NCI-H1417 treated with DMSO at 0.1 percent for 48 hours (cell line): ENCODE measurements around the gene SMIM22.
"Not testable (repeated sequence)": the region's sequence is repeated elsewhere in the genome, so short reads cannot be mapped to it uniquely, and the experiment has no call there.

Experiments
- DNase-seq: peaks from one replicate; lab custom pipeline; 2025; lab: John Stamatoyannopoulos, UW

The SMIM22 gene

DNA sequence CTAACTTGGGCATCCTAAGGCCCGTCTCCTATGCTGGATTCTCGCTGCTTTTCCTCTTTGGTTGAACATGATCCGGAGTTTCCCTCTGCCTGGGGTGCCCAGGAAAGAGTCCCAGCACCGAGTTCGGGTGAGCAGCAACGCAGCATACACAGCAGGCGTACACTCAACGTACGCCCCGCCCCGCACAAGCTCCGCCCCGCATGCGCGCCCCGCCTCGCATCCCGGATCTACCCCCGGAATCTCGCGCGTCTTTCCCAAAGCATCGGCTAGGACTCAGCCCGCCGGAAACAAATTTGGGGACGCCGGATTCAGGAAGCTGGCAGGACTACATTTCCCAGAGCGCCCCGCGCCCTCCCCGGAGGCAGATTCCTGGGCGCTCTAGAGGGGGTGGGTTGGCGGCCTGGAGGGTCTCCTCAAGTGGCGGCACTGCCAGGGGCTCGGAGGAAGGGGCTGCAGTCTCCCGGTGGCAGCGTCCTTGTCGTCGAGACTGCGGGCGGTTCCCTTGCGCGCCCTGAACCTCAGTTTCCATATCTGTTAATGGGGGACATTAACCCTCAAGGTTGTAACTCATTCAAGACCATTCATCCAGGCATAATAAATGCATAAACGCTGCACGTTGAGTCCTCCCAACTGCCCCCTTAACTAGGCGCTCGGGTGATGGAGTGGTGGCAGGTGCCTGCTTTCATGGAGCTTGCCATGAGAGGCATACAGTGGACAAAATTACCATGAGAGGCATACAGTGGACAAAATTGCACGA lies 26.4 kb upstream of the SMIM22 start:
- DNase-seq = no peak

DNA sequence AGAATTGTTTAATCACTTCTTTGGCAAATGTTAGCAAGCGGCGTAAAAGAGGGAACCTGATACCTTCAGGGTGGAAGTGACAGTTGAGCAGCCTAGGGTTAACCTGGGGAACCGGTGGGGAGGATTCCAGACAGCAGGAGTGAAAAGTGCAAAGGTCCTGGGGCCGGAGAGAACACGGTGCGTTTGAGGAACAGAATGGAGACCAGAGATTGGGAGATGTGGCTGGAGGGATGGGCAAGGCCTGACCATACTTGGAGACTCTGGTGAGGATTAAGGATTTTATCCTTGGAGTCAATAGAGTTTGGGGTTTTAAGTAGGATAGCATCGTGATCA lies 25.9 kb upstream of the SMIM22 start:
- no peak for DNase-seq

DNA sequence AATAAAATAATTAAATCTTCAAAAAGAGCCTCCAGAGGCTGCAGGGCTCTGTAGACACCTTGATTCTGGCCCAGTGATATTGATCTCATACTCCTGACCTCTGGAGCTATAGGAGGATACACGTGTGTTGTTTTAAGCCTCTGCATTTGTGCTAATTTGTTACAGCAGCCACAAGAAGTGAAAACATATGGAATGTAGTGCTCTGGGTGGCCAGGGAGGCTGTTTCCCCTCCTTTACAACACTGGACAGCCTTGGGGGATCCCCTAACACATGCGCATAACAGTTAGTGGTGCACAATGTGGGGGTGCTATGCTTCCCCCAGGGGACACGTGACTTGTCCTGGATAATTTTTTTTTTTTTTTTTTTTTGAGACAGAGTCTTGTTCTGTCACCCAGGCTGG lies 23.5 kb upstream of the SMIM22 start:
- no peak for DNase-seq

DNA sequence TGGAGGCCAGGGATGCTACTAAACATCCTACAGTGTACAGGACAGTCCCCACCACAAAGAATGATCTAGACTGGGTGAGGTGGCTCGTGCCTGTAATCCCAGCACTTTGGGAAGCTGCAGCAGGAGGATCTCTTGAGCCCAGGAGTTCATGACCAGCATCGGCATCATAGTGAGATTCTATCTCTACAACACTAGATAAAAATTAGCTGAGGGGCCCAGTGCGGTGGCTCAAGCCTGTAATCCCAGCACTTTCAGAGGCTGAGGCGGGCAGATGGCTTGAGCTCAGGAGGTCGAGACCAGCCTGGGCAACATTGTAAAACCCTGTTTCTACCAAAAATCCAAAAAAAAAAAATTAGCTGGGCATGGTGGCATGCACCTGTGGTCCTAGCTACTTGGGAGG lies 22.8 kb upstream of the SMIM22 start:
- no peak for DNase-seq

DNA sequence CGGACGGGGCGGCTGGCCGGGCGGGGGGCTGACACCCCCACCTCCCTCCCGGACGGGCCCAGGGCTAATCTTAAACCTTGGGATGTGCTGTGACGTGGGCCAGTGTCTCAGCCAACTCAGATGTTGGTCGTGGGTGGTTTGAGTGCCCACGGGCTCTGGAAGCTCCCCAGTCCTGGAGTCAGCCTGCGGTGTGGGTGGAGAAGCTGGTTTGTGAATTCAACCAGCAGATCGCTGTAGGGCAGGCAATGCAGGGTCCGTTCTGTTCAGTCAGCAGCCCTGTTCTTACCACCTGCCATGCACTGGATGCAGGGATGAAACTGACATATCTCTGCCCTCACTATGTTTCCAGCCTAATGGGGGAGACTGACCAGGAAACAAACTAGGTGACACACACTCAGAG lies 20.2 kb upstream of the SMIM22 start:
- DNase-seq = no peak

DNA sequence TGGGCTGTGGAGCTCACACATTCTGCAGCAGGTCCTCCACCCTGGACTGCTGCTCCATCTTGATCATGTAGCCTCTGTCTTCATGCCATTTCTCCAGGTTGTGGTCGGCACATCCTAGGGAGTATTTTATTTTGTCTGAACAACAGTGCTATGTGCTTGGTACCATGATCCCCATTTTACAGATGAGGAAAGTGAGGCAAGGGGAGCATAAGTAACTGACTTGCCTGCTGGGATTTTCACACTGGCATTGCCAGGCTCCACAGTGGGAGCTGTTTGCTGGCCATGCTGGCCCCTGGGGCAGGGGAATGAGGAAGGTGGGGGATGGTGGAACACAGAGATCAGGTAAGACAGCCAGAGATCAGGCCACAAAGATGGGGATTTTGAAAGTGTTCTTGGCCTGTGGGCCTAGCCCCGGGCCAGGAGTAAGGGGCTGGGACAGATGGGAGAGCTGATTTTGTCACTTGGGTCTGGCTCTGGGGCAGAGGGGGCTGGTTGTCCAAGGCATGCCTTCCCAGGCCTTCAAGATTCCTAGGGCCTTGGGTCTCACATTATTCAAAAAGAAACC lies 18.9 kb upstream of the SMIM22 start:
- DNase-seq = no peak

DNA sequence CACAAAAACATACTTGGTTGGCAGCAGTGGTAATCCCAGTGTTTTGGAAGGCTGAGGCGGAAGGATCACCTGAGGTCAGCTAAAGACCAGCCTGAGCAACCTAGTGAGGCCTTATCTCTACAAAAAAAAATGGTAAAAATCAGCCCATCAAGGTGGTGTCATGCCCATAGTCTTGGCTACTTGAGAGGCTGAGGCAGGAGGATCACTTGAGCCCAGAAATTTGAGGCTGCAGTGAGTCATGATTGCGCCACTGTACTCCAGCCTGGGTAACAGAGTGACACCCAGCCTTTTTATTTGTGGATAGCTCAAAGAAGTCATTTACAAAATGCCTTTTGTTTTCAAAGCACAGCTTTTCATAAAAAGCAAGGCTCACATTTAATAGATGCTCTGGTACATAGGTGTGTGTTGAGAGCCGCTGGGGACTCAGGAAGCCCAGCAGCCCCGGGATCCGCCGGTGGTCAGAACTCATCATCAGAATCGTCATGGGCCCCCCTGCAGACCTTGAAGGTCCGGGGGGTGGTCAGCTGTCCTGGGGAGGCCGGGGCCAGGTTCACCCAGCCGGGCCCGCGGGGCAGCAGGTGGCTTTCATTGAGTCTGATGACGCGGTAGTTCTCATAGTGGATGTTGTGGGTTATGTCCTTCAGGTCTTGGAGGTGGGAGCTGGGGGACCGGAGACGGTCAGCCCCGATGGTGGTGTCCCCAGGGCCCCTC lies 17.7 kb upstream of the SMIM22 start:
- DNase-seq = no peak

DNA sequence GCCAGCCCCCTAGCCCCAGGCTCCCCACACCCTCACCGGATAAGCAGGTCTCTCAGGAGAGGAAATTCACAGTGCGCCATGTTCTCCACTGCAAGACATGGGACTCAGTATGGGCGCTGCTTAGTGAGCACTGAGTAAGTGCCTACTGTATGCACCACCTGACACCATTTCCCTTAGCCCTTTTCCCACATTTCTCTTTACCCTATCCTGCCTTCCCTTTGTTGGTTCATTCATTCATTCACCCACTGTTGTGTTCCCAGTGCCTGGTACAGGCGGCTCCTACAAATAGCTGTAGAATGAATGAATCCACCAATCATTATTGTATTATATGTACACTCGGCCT lies 17.1 kb upstream of the SMIM22 start:
- no peak for DNase-seq

DNA sequence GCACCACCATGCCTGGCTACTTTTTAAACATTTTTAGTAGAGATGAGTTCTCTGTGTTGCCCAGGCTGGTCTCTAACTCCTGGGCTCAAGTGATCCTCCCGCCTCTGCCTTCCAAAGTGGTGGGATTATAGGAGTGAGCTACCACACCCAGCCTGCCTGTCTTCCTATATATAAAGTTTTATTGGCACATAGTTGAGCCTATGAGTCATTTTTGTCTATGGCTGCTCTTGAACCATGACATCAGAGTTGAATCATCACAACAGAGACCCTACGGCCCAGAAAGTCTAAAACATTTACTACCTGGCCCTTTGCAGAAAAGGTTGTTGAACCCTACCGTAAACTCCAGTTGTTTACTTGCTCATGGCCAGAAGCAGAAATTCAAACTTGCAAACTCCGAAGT lies 14.9 kb upstream of the SMIM22 start:
- DNase-seq = no peak

DNA sequence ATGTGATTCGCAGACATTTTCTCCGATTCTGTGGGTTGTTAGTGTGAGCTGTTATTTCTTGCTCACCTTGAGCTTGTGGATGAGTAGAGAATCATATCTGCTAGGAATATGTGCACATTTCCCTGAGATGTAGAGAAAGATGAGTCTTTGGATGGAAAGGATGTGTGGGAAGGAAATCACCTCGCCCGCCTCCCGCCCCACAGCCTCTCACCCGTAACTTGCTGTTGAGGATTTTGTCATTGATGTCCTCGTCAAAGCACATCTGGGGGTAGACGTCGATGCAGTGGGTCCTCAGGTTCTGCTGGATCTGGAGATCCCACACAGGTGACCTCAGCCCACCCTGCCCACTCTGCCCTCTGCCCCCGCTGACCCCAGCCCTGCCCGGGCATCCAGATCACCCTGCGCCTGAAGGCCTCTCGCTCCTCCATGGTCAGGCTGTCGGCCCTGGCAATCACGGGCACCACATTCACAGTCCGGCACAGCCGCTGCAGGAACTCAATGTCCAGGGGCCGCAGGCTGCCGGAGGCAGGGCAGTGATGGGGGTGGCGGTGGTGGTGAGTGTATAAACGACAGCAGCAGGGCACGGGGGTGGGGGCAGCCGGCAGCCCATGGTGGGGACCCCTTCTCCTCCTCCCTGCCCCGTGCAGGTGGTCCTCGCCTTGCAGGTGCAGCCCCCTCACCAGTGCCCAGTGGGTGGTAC lies 11.8 kb upstream of the SMIM22 start:
- no peak for DNase-seq

DNA sequence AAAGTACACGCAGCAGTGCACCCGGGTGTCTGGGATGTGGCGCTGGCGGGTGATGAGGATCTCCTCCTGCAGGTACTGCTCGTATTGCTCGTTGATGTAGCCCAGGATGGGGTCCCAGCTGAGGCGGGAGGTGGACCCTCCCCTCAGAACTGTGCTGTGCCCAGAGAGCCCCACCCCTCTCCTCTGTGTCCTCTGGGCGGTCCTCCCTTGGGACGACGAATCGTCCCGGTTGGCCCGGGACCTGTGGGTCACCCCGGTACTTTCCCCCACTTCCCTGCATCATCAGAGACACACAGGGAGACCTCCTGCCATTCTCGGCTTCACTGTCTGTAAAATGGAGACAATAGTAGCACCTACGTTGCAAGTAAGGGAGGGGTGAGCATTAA lies 11.2 kb upstream of the SMIM22 start:
- no peak for DNase-seq

DNA sequence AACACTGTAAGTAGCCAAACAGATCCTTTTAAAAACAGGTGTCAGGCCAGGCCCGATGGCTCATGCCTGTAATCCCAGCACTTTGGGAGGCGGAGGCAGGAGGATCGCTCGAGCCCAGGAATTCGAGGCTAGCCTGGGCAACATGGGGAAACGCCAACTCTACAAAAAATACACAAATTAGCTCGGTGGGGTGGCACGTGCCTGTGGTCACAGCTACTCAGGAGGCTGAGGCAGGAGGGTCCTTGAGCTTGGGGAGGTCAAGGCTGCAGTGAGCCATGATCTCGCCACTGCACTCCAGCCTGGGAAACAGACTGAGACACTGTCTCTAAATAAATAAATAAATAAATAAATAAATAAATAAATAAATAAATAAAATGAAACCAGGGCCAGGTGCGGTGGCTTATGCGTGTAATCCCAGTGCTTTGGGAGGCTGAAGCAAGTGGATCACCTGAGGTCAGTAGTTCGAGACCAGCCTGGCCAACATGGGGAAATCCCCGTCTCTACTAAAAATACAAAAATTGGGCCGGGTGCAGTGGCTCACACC lies 10.7 kb upstream of the SMIM22 start:
- not testable (repeated sequence) for DNase-seq

DNA sequence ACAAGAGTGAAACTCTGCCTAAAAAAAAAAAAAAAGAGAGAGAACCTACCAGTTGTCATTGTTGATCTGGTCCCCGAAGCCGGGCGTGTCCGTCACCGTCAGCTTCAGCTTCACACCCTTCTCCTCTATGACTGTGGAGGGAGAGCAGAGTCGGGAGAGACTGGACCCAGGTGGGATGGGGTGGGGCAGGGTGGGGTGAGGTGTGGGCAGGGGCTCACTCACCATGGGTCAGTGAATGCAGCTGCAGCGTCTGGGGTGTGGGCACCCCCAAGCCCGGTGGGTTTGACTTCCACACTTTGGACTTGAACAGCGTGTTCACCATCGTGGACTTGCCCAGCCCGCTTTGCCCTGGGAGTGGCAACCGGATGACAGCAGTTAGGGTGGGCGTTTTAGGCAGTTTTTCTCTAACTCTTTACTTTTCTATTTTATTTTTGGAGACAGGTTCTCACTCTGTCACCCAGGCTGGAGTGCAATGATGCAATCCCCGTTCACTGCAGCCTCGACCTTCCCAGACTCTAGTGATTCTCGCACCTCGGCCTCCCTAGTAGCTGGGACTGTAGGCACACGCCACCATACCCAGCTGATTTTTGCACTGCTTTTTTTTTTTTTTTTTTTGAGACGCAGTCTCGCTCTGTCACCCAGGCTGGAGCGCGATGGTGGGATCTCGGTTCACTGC lies 9.3 kb upstream of the SMIM22 start:
- DNase-seq = no peak

DNA sequence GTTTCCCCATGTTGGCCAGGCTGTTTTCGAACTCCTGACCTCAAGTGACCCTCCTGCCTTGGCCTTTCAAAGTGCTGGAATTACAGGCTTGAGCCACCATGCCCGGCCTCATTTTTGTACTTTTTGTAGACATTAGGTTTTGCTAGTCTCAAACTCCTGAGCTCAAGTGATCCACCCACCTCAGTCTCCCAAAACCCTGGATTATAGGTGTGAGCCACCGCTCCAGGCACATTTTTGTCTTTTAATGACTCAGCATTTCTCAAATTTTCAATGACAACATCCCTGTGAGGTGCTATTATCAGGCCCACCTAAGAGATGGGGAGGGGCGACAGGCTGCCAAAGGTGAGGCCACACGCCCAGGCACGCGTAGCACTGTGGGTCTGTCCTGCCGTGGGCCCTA lies 8.1 kb upstream of the SMIM22 start:
- no peak for DNase-seq

DNA sequence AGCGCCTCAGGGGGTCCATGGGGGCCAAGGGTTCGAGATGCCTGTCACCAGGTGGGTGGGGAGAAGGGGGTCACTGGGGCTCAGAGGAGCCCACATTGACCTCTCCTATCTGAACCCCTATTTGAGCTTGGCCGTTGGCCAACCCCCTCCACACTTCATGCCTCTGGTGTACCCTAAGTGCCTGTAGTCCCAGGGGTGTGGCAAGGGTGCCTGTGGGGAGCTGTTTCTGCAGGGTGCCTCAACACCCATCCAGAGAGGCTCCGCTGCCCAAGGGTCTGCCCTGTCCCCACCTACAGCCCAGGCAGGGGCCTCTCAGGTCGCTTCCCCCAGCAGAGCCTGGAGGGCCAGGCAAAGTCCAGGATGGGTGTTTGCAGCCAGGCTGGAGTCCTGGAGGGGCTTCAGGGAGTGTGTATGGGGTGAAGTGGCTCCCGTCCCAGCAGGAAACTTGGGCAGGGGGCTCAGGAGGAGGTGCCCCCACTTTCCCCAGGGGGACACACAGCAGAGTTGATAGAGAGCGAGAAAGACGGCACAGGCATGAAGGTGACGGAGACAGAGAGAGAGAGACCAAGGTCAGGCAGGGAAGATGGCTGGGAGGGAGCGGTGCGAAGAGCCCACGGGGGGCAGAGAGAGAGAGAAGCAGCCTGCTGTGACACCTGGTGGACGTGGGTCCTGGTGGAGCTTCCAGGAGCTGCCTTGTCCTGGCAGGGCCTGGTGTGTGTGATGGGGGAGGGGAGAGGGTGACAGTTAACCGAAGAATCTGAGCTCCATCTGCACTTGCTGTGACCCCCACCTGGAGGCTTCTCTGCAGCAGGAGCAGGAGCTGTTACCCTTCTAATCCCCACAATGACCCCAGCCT lies 7.3 kb upstream of the SMIM22 start, which contains the start of gene SEPTIN12:
Gene SEPTIN12, minus strand, starts transcription at position 719 of the 856 bp plus-strand sequence. Its CDS starts 700 bp downstream, at position 19.
- no peak for DNase-seq

DNA sequence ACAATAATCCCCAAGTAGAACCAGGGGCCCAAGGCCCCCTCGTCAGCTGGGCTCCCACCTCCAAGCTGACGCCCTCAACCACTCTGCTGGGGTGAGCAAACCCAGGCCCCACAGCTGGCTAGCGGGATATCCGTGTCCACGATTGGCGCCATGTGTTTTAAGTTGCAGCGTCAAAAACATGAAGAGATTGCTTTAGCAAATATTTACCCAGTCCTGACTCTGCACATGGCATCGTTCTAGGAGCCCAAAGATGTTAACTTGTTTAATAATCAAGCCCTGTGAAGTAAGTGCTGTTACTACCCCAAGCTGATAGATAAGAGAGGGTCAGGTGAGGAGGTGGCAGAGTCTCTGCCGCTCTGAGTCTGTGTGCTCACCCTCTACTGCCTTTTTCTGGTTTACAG lies 6.7 kb upstream of the SMIM22 start:
- no peak for DNase-seq

DNA sequence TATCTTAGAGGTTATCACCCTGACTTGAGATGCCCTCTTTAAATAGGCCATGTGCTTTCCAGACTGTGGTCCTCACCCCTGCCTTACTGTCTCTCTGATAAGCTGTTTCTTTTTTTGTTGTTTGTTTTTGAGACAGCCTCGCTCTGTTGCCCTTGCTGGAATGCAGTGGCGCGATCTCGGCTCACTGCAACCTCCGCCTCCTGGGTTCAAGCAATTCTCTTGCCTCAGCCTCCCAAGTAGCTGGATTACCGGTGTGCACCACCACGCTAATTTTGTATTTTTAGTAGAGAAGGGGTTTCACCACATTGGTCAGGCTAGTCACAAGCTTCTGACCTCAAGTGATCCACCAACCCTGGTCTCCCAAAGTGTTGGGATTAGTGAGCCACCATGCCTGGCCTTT lies 6.3 kb upstream of the SMIM22 start:
- no peak for DNase-seq

DNA sequence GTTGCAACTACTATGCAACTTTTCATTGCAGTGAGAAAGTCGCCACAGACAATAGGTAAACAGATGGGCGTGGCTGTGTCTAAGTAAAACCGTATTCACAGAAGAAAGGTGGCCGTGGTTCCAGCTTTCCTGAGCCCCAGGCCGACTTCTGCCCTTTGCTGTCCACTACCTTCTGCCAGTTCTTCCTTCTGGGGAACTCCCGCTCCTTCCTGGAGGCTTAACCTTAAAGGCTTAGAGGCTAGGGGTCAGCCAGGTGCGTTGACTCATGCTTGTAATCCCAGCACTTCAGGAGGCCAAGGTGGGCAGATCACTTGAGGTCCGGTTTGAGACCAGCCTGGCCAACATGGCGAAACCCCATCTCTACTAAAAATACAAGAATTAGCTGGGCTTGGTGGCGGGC lies 4.9 kb upstream of the SMIM22 start:
- no peak for DNase-seq

DNA sequence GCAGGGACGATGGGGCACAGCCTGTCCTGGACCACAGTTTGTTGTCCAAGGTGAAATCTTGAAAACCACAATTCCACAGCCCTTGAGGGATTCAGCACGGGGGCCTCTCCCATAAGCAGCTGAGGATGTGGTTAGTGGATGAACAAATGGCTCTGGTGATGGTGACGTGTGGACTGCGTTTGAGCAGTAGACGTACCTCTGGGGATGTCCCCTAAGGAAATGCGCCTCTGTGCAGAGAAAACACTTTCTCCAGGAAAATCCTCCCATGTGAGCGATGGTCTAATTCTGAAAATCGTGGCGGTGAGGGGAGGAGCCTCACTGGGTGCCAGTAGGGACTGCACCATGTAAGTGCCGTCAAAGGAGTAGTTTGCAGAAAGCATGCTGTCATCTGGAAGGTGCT lies 4.3 kb upstream of the SMIM22 start:
- no peak for DNase-seq

DNA sequence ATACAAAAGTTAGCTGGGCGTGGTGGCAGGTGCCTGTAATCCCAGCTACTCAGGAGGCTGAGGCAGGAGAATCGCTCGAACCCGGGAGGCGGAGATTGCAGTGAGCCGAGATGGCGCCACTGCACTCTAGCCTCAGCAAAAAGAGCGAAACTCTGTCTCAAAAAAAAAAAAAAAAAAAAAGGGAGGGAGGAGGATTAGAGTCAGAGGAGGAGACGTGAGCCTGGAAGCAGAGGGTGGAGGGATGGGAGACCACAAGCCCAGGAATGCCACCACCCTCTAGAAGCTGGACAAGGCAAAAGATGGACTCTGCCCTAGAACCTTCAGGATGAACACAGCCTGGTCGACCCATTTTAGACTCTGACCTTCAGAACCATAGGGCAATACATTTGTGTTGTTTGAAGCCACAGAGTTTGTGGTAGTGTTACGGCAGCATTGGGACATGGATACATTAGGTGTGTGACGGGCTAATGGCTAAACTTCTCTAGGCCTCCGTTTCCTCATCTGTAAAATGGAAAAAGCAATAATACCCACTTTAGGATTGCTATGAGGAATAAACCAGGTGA lies 2.1 kb upstream of the SMIM22 start:
- DNase-seq = no peak
